Liver (tissue), 9 donors: ENCODE results near the gene CX3CL1. TPM values are rescaled to one million over a fixed set of nuclear protein-coding genes. Genes with fewer than 3 reads are reported as not detected.

Experiments used
- DNase-seq: peaks from one replicate; pipeline ENCODE4 v3.0.0-alpha.2; 2017; ENCODE audit warnings: low spot score
- H3K27ac ChIP-seq, 2 donors: one replicate each; pipeline ENCODE4 v1.7.0; 2013; ENCODE audit warnings: inconsistent platforms in 2 of 2, low read length in 2 of 2, control low read depth in 1 of 2, low read depth in 1 of 2, mild to moderate bottlenecking in 1 of 2
- H3K27me3 ChIP-seq, 4 donors: one replicate each; pipeline versions ENCODE4 v1.6.1 to v1.7.0; 2013; ENCODE audit warnings: low read length in 3 of 4, inconsistent platforms in 1 of 4, mild to moderate bottlenecking in 1 of 4, moderate library complexity in 1 of 4; ENCODE audit not compliant: control insufficient read depth in 4 of 4, insufficient read depth in 4 of 4
- H3K36me3 ChIP-seq, 4 donors: one replicate each; pipeline versions ENCODE4 v1.6.1 to v1.7.0; 2013; ENCODE audit warnings: low read length in 3 of 4, mild to moderate bottlenecking in 3 of 4, low read depth in 1 of 4, moderate library complexity in 1 of 4; ENCODE audit not compliant: control insufficient read depth in 4 of 4, insufficient read depth in 3 of 4
- H3K4me1 ChIP-seq, 4 donors: one replicate each; pipeline versions ENCODE4 v1.6.1 to v1.7.0; 2013; ENCODE audit warnings: low read length in 3 of 4, mild to moderate bottlenecking in 3 of 4, moderate library complexity in 1 of 4; ENCODE audit not compliant: control insufficient read depth in 4 of 4, insufficient read depth in 4 of 4
- H3K4me3 ChIP-seq, 3 donors: one replicate each; pipeline versions ENCODE4 v1.6.1 to v1.7.0; 2013; ENCODE audit warnings: low read length in 3 of 3, control low read depth in 1 of 3, low read depth in 1 of 3, mild to moderate bottlenecking in 1 of 3
- H3K9ac ChIP-seq, 2 donors: one replicate each; pipeline ENCODE4 v1.7.0; 2013; ENCODE audit warnings: low read length in 2 of 2, mild to moderate bottlenecking in 2 of 2, moderate library complexity in 2 of 2, control low read depth in 1 of 2, low read depth in 1 of 2
- H3K9me3 ChIP-seq, 4 donors: one replicate each; pipeline versions ENCODE4 v1.6.1 to v1.7.0; 2013; ENCODE audit warnings: low read length in 3 of 4; ENCODE audit not compliant: control insufficient read depth in 4 of 4
- ATF3 ChIP-seq: IDR thresholded peaks from 2 replicates; pipeline ENCODE4 v1.6.1; 2016; ENCODE audit warnings: antibody characterized with exemption
- CTCF ChIP-seq: fragments of 150-350 bp; IDR thresholded peaks from 2 replicates; pipeline ENCODE4 v1.5.1; 2017; ENCODE audit warnings: improper control_type of control experiment, low read depth, low read length; ENCODE audit not compliant: missing input control
- EGR1 ChIP-seq, 2 donors: IDR thresholded peaks; 2 replicates each; pipeline ENCODE4 v1.6.1; 2016 to 2018; ENCODE audit warnings: antibody characterized with exemption in 2 of 2, low read depth in 2 of 2
- FOXA1 ChIP-seq: IDR thresholded peaks from 2 replicates; pipeline ENCODE4 v1.6.1; 2016; ENCODE audit warnings: antibody characterized with exemption
- FOXA2 ChIP-seq: IDR thresholded peaks from 2 replicates; pipeline ENCODE4 v1.6.1; 2016; ENCODE audit warnings: antibody characterized with exemption
- GABPA ChIP-seq, 2 donors: IDR thresholded peaks in 1 of 2; conservative IDR thresholded peaks in 1 of 2; 2 replicates each; pipeline ENCODE4 v1.6.1; 2016; ENCODE audit warnings: antibody characterized with exemption in 2 of 2, mild to moderate bottlenecking in 1 of 2, moderate library complexity in 1 of 2
- HNF4A ChIP-seq, 2 donors: conservative IDR thresholded peaks; 2 replicates each; pipeline ENCODE4 v1.6.1; 2016; ENCODE audit warnings: antibody characterized with exemption in 2 of 2, mild to moderate bottlenecking in 2 of 2
- HNF4G ChIP-seq: IDR thresholded peaks from 2 replicates; pipeline ENCODE4 v1.6.1; 2016; ENCODE audit warnings: antibody characterized with exemption
- JUND ChIP-seq, 2 donors: IDR thresholded peaks; 2 replicates each; pipeline ENCODE4 v1.6.1; 2016; ENCODE audit warnings: antibody characterized with exemption in 2 of 2
- MAX ChIP-seq: IDR thresholded peaks from 2 replicates; pipeline ENCODE4 v1.6.1; 2016; ENCODE audit warnings: antibody characterized with exemption
- NR2F2 ChIP-seq: IDR thresholded peaks from 2 replicates; pipeline ENCODE4 v1.6.1; 2016; ENCODE audit warnings: antibody characterized with exemption
- RAD21 ChIP-seq, 2 donors: IDR thresholded peaks; 2 replicates each; pipeline ENCODE4 v1.6.1; 2016; ENCODE audit warnings: antibody characterized with exemption in 2 of 2, mild to moderate bottlenecking in 2 of 2
- REST ChIP-seq: IDR thresholded peaks from 2 replicates; pipeline ENCODE4 v1.6.1; 2016; ENCODE audit warnings: antibody characterized with exemption, mild to moderate bottlenecking
- RXRA ChIP-seq, 2 donors: IDR thresholded peaks; 2 replicates each; pipeline ENCODE4 v1.6.1; 2017 to 2018; ENCODE audit warnings: antibody characterized with exemption in 2 of 2, mild to moderate bottlenecking in 1 of 2
- SP1 ChIP-seq: IDR thresholded peaks from 2 replicates; pipeline ENCODE4 v1.6.1; 2018; ENCODE audit warnings: antibody characterized with exemption, mild to moderate bottlenecking
- TAF1 ChIP-seq: conservative IDR thresholded peaks from 2 replicates; pipeline ENCODE4 v1.6.1; 2016; ENCODE audit warnings: antibody characterized with exemption, mild to moderate bottlenecking
- YY1 ChIP-seq: IDR thresholded peaks from 2 replicates; pipeline ENCODE4 v1.6.1; 2016; ENCODE audit warnings: antibody characterized with exemption, mild to moderate bottlenecking
- ZBTB33 ChIP-seq: IDR thresholded peaks from 2 replicates; pipeline ENCODE4 v1.6.1; 2016; ENCODE audit warnings: antibody characterized with exemption
- WGBS: extraction: QIAGEN DNeasy Blood & Tissue Kit; methylation state at CpG from one replicate; pipeline ENCODE4 v1.1.7; 2013; 5-methylcytosine and 5-hydroxymethylcytosine counted together
- polyA plus RNA-seq, 2 donors: library from polyadenylated mRNA; stranded (reverse) in 1 of 2; unstranded in 1 of 2; fragments of 200-250 nt in 1 of 2; fragments of >200 nt in 1 of 2; fragmentation: Nextera tagmentation in 1 of 2; extraction: Ambion mirVana in 1 of 2; gene quantifications; one replicate each; pipeline versions ENCODE4 v1.2.1 to v1.2.3, GENCODE V29; 2013 to 2015
- total RNA-seq, 2 donors: library from RNA; depleted of rRNA; stranded (reverse); fragments of >200 nt; gene quantifications; one replicate each; pipeline ENCODE4 v1.2.3, GENCODE V29; 2014
- donor health status: healthy.
- donor health status: healthy.
- donor health status: healthy.
- donor health status: healthy.
- donor health status: healthy.

Gene CX3CL1
- total and polyA plus RNA-seq, 4 donors: 2.5 to 5.9 (median 5.1) TPM

GRCh38 chr16:57355898-57356414 is 16.3 kb upstream of the CX3CL1 start:
- TF ChIP-seq MAX (no peak), JUND (IDR thresholded peaks at IDR 0.05) (no peak), SP1 (no peak), GABPA (IDR thresholded peaks at IDR 0.05 in 1 of 2, conservative IDR thresholded peaks at IDR 0.05 in 1 of 2) (no peak), NR2F2 (no peak), FOXA1 (no peak), ATF3 (no peak), RAD21 (IDR thresholded peaks at IDR 0.05) (no peak), REST (no peak), HNF4G (no peak), RXRA (IDR thresholded peaks at IDR 0.05) (no peak), TAF1 (no peak), FOXA2 (no peak), EGR1 (IDR thresholded peaks at IDR 0.05; ENCODE audit: low read depth in 2 of 2) (no peak), CTCF (no peak), YY1 (no peak), HNF4A (conservative IDR thresholded peaks at IDR 0.05) (no peak), ZBTB33 (no peak)
- Histone ChIP-seq H3K9ac (no peak overlapping the region), H3K27me3 (no peaks in the 10 kb centered on the region), H3K4me3 (no peak overlapping the region), H3K9me3 (no peaks in the 10 kb centered on the region), H3K27ac (no peak overlapping the region), H3K36me3 (no peaks in the 10 kb centered on the region), H3K4me1 (no peaks in the 10 kb centered on the region)
- 97% methylated on average over 5 of the region's 5 CpGs for WGBS
- DNase-seq: no peak
